ENCODE results near the gene ASCC3.

- TF ChIP-seq CTCF (IDR thresholded peaks at IDR 0.05) (no peak), ZFX (IDR thresholded peaks at IDR 0.05; ENCODE audit: borderline replicate concordance) (no peak)
Measured at GRCh38 chr6:100806296-100806695, 74.8 kb downstream of the ASCC3 start.

Data from 22Rv1 (cell line).